ENCODE measurements around the gene CNNM1. TPM values are rescaled to one million over a fixed set of nuclear protein-coding genes. Genes with fewer than 3 reads are reported as not detected.

CNNM1 gene
- total RNA-seq, 1 donor from 2014 or later: 0.08 TPM

DNA sequence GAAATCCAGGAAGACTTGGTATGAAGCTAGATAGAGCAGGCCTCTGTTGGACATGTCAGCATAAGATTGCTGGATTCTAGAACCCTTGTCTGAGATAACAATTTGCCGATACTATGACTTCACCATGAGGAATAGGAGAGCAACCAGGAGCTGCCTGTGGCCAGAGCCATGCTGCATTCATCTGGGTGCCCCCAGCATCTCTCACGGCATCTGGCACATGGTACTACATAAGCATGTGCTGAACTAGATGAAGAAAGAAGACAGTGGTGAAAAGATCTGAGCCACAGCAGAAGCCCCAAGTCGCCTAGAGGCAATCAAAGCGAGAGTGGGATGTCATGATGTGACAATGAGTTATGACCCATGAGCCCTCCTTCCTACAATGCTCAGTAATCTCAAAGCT, 81.7 kb downstream of the CNNM1 start:
- TF ChIP-seq, protein P1, sequence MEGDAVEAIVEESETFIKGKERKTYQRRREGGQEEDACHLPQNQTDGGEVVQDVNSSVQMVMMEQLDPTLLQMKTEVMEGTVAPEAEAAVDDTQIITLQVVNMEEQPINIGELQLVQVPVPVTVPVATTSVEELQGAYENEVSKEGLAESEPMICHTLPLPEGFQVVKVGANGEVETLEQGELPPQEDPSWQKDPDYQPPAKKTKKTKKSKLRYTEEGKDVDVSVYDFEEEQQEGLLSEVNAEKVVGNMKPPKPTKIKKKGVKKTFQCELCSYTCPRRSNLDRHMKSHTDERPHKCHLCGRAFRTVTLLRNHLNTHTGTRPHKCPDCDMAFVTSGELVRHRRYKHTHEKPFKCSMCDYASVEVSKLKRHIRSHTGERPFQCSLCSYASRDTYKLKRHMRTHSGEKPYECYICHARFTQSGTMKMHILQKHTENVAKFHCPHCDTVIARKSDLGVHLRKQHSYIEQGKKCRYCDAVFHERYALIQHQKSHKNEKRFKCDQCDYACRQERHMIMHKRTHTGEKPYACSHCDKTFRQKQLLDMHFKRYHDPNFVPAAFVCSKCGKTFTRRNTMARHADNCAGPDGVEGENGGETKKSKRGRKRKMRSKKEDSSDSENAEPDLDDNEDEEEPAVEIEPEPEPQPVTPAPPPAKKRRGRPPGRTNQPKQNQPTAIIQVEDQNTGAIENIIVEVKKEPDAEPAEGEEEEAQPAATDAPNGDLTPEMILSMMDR (IDR thresholded peaks at IDR 0.05; ENCODE audit: unreplicated experiment): no peak
- H3K4me1 Mint-ChIP-seq (ENCODE audit: unreplicated experiment): peaks cover 10% of the 10 kb centered on the region
- H3K27ac Mint-ChIP-seq (ENCODE audit: unreplicated experiment): no peak overlapping the region
- no peak overlapping the region for H3K4me3 Mint-ChIP-seq (ENCODE audit: unreplicated experiment)
- no peak for DNase-seq (ENCODE audit: low spot score)
- no peaks in the 10 kb centered on the region for H3K9me3 Mint-ChIP-seq (ENCODE audit: unreplicated experiment)
- H3K36me3 Mint-ChIP-seq (ENCODE audit: low read depth, unreplicated experiment): peaks cover 7% of the 10 kb centered on the region
- no peaks in the 10 kb centered on the region for H3K27me3 Mint-ChIP-seq (ENCODE audit: unreplicated experiment)

DNA sequence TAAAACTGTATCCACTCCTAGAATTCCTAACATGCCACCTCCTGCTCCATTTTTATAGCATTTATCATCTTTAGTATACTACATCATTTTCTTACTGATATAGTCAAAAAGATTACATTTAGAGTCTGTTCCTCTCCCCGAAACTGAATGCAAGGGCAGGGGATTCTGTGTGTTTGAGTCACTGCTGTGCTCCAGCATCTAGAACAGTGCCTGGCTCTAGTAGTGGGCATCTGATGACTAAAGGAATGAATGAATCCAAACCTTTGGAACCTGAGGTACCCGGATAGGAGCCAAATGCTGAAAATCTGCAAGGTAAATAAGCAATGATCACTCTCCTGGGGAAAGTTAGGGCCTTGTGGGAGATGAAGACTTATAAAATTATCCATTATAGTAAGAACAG, 82.4 kb downstream of the CNNM1 start:
- Mint-ChIP-seq H3K27ac (ENCODE audit: unreplicated experiment) (no peak overlapping the region), H3K4me1 (ENCODE audit: unreplicated experiment) (peaks cover 10% of the 10 kb centered on the region)

DNA sequence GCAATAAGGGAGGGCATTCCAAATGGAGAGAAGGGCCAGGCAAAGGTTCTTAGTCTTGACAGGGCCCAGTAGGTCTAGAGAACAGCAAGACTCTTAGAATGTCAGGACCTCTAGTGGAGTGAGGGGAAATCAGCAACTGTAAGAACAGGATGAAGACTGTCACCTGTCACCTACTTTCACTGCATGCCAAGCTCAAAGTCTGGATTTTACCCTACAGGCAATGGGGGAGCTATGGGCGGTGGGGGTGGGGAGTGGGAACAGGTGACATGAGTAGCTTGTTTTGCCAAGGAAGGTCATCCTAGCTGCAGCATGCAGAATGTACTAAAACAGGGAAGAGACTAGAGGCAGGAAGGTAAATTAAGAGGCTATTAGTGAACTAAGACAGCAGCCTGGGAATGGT, 82.9 kb downstream of the CNNM1 start:
- Mint-ChIP-seq H3K4me1 (ENCODE audit: unreplicated experiment) (peaks cover 10% of the 10 kb centered on the region), H3K27ac (ENCODE audit: unreplicated experiment) (no peak overlapping the region), H3K36me3 (ENCODE audit: low read depth, unreplicated experiment) (peaks cover 10% of the 10 kb centered on the region), H3K27me3 (ENCODE audit: unreplicated experiment) (no peaks in the 10 kb centered on the region), H3K9me3 (ENCODE audit: unreplicated experiment) (no peaks in the 10 kb centered on the region), H3K4me3 (ENCODE audit: unreplicated experiment) (no peak overlapping the region)
- TF ChIP-seq, protein P1 (IDR thresholded peaks at IDR 0.05; ENCODE audit: unreplicated experiment): no peak
- no peak for DNase-seq (ENCODE audit: low spot score)

More for the DNA sequence above, 82.4 kb downstream of the CNNM1 start:
- no peak overlapping the region for H3K4me3 Mint-ChIP-seq (ENCODE audit: unreplicated experiment)
- no peaks in the 10 kb centered on the region for H3K27me3 Mint-ChIP-seq (ENCODE audit: unreplicated experiment)
- peaks cover 13% of the 10 kb centered on the region for H3K36me3 Mint-ChIP-seq (ENCODE audit: low read depth, unreplicated experiment)
- no peak for DNase-seq (ENCODE audit: low spot score)
- no peaks in the 10 kb centered on the region for H3K9me3 Mint-ChIP-seq (ENCODE audit: unreplicated experiment)
- TF ChIP-seq, protein P1 (IDR thresholded peaks at IDR 0.05; ENCODE audit: unreplicated experiment): no peak

DNA sequence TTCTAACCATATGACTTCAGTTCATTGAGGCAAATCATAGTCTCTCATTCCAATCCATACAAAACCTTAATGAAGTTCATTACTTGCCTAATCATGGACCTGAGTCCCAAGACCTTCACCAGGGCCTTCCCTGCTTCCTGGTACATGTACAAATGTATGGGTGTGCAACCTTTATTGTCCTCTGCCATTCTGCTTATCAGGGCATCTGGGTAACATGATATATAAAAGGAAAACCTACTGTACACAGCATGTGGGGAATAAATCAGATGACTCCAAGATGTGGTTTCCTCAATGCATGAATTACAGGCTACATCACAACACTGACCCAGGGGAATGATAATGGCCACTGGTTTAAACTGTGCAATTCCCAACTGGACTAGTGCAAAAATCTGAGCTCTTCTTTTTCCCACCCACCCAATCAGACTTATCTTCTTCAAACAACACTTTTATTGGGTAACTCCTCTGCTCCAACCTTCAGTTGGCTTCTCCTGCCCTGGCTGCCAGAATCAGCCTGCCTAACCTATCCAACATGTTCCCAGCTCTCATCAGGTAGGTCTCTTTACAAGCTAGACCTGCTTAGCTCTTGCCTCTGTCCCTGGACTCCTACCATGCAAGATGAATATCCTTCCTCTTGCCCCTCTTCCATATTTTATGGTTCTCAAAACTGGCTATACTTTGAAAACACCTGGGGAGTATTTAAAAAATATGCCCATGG, 89.9 kb downstream of the CNNM1 start:
- no peak overlapping the region for H3K27ac Mint-ChIP-seq (ENCODE audit: unreplicated experiment)
- H3K4me1 Mint-ChIP-seq (ENCODE audit: unreplicated experiment): no peaks in the 10 kb centered on the region
- H3K4me3 Mint-ChIP-seq (ENCODE audit: unreplicated experiment): no peak overlapping the region
- no peak for DNase-seq (ENCODE audit: low spot score)
- H3K27me3 Mint-ChIP-seq (ENCODE audit: unreplicated experiment): no peaks in the 10 kb centered on the region
- H3K9me3 Mint-ChIP-seq (ENCODE audit: unreplicated experiment): no peaks in the 10 kb centered on the region
- peaks cover 25% of the 10 kb centered on the region for H3K36me3 Mint-ChIP-seq (ENCODE audit: low read depth, unreplicated experiment)
- TF ChIP-seq, protein P1 (IDR thresholded peaks at IDR 0.05; ENCODE audit: unreplicated experiment): no peak

DNA sequence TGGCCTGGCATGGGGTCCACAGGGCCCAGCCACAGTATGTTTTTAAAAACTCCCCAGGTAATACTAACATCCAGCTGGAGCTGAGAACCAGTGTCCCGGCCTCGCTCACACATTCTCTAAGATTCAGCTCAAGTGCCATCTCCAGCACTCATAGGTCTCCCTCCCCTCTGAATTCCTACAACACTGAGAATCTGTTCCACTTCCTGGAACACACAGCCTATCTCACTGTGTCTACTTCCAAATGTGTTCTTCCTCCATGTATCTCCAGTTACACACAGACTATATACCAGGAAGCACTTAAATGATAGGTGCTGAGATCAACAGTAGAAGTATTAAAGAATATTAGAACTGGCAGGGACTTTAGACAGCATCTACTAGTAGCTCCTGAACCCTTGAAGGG, 90.5 kb downstream of the CNNM1 start:
- Mint-ChIP-seq H3K27ac (ENCODE audit: unreplicated experiment) (no peak overlapping the region), H3K9me3 (ENCODE audit: unreplicated experiment) (no peaks in the 10 kb centered on the region), H3K27me3 (ENCODE audit: unreplicated experiment) (no peaks in the 10 kb centered on the region), H3K4me1 (ENCODE audit: unreplicated experiment) (no peaks in the 10 kb centered on the region), H3K36me3 (ENCODE audit: low read depth, unreplicated experiment) (peaks cover 25% of the 10 kb centered on the region), H3K4me3 (ENCODE audit: unreplicated experiment) (no peak overlapping the region)
- TF ChIP-seq, protein P1 (IDR thresholded peaks at IDR 0.05; ENCODE audit: unreplicated experiment): no peak
- no peak for DNase-seq (ENCODE audit: low spot score)

Data from endothelial cell (in vitro differentiated cells).